Cardiac septum (tissue), 1 donor: Measurements from ENCODE around the gene TCEAL8. TPM values are rescaled to one million over a fixed set of nuclear protein-coding genes. Genes with fewer than 3 reads are reported as not detected.
"Not testable (repeated sequence)": the region's sequence is repeated elsewhere in the genome, so short reads cannot be mapped to it uniquely, and the experiment has no call there.

ENCODE experiments used
- DNase-seq: peaks from one replicate; pipeline ENCODE4 v3.0.0-alpha.2; 2020; ENCODE audit warnings: low spot score
- intact Hi-C: fragments of 100-400 bp; cut with DNase I; formaldehyde crosslinking; loops from one replicate; pipeline ENCODE4 v1.14.0; 2022
- long read RNA-seq: library from polyadenylated mRNA; unstranded; transcript quantifications from one replicate; pipeline ENCODE4 v2.0.0, GENCODE V29; 2021
- total RNA-seq: library from RNA; stranded (reverse); fragmentation: NEBNext Ultra II Directional; extraction: Animal tissue kit (Norgen Biotek cat#: 25700); gene quantifications from one replicate; pipeline ENCODE4 v1.2.1, GENCODE V29; 2021
- donor health status: DM: no; HTN: no; CAD: no.

TCEAL8 gene
- 51.6 TPM for total RNA-seq
- long read RNA-seq, transcript TCEAL8-201 (2 exons, 1,131 nt), result minor isoform, 9 of 33 reads
- long read RNA-seq, transcript TCEAL8-202 (3 exons, 1,222 nt), result major isoform, 21 of 33 reads
- long read RNA-seq, partial matches to known transcripts, result 0 of 33 reads
- long read RNA-seq, other reads (novel, unspliced or antisense), result 3 of 33 reads

GRCh38 chrX:103254921-103255493 is at the start of gene TCEAL8:
TSS of gene TCEAL8 (minus strand) at chrX:103255155. CDS start at chrX:103253979, 1,176 bp downstream.
- no peak for DNase-seq
- intact Hi-C loops, result no loop called here

- intact Hi-C loops, result no loop called here
- DNase-seq, result no peak
Measured at GRCh38 chrX:103304705-103305104, 49.8 kb upstream of the TCEAL8 start.

- intact Hi-C loops, result no loop called here
- DNase-seq, result no peak
Measured at GRCh38 chrX:103293118-103293517, 38.2 kb upstream of the TCEAL8 start.

GRCh38 chrX:103279624-103280023 is 24.7 kb upstream of the TCEAL8 start:
- intact Hi-C loops, result no loop called here
- DNase-seq, result no peak

GRCh38 chrX:103276581-103277002 is 21.6 kb upstream of the TCEAL8 start, which contains the start of gene TCEAL5:
TSS of gene TCEAL5 (minus strand) at chrX:103276750. CDS start at chrX:103274563, 2,187 bp downstream.
- no peak for DNase-seq
- intact Hi-C loops, result no loop called here

- no peak for DNase-seq
- intact Hi-C loops, result no loop called here
Measured at GRCh38 chrX:103275947-103276567, 21.1 kb upstream of the TCEAL8 start.

GRCh38 chrX:103274284-103274683 is 19.3 kb upstream of the TCEAL8 start:
- intact Hi-C loops, result no loop called here
- no peak for DNase-seq

- intact Hi-C loops, result no loop called here
- DNase-seq, result no peak
Measured at GRCh38 chrX:103258275-103258674, 3.3 kb upstream of the TCEAL8 start.

- DNase-seq, result no peak
- intact Hi-C loops, result no loop called here
Measured at GRCh38 chrX:103256651-103257050, 1.7 kb upstream of the TCEAL8 start.

GRCh38 chrX:103254171-103254824 is 657 bp downstream of the TCEAL8 start:
- DNase-seq, result no peak
- intact Hi-C loops, result no loop called here

- intact Hi-C loops, result loop anchor here (1.0 kb wide), 1 partner anchor 38 kb away; the partner anchor contains the start of gene BEX4
- no peak for DNase-seq
Measured at GRCh38 chrX:103253608-103254007, 1.3 kb downstream of the TCEAL8 start.

- DNase-seq, result no peak
- intact Hi-C loops, result no loop called here
Measured at GRCh38 chrX:103250977-103251376, 4.0 kb downstream of the TCEAL8 start.

GRCh38 chrX:103249805-103250204 is 5.2 kb downstream of the TCEAL8 start:
- intact Hi-C loops, result no loop called here
- no peak for DNase-seq

GRCh38 chrX:103248553-103248952 is 6.4 kb downstream of the TCEAL8 start:
- intact Hi-C loops, result no loop called here
- DNase-seq, result no peak

GRCh38 chrX:103240155-103240554 is 14.8 kb downstream of the TCEAL8 start:
- intact Hi-C loops, result no loop called here

GRCh38 chrX:103236296-103236695 is 18.7 kb downstream of the TCEAL8 start:
- intact Hi-C loops, result no loop called here
- no peak for DNase-seq

More at GRCh38 chrX:103240155-103240554, 14.8 kb downstream of the TCEAL8 start:
- DNase-seq, result no peak

GRCh38 chrX:103235608-103236007 is 19.3 kb downstream of the TCEAL8 start:
- DNase-seq, intact Hi-C loops: not testable (repeated sequence)

- intact Hi-C loops, result no loop called here
- no peak for DNase-seq
Measured at GRCh38 chrX:103234869-103235268, 20.1 kb downstream of the TCEAL8 start.

- intact Hi-C loops, result no loop called here
- DNase-seq, result no peak
Measured at GRCh38 chrX:103233263-103233662, 21.7 kb downstream of the TCEAL8 start.

GRCh38 chrX:103225918-103226317 is 29.0 kb downstream of the TCEAL8 start:
- intact Hi-C loops, result not testable (repeated sequence)

More at GRCh38 chrX:103225918-103226317, 29.0 kb downstream of the TCEAL8 start:
- not testable (repeated sequence) for DNase-seq
